Endometrial microvascular endothelial cells (primary cell): ENCODE measurements around the gene TMEM179B. TPM values are rescaled to one million over a fixed set of nuclear protein-coding genes. Genes with fewer than 3 reads are reported as not detected.
"Not testable (repeated sequence)": the region's sequence is repeated elsewhere in the genome, so short reads cannot be mapped to it uniquely, and the experiment has no call there.

Experiments used
- in situ Hi-C: cut with HindIII; loops from 2 replicates; pipeline ENCODE4 v1.10.0; 2017; ENCODE audit warnings: low sequenced_read_pairs, low pct_unique_long_range_greater_than_20kb; ENCODE audit errors: inconsistent ontology term
- total RNA-seq: library from RNA; depleted of rRNA; stranded (reverse); fragments of >200 nt; gene quantifications from one replicate; pipeline ENCODE4 v1.2.3, GENCODE V29; 2015; ENCODE audit errors: inconsistent ontology term

The TMEM179B gene, protein sequence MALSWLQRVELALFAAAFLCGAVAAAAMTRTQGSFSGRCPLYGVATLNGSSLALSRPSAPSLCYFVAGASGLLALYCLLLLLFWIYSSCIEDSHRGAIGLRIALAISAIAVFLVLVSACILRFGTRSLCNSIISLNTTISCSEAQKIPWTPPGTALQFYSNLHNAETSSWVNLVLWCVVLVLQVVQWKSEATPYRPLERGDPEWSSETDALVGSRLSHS
- 91.6 TPM for total RNA-seq

GRCh38 chr11:62787005-62787759, at the start of gene TMEM179B:
Gene TMEM179B, plus strand, starts transcription at chr11:62787402. Its CDS starts 30 bp downstream, at chr11:62787432.
- in situ Hi-C loops = no loop called here

DNA sequence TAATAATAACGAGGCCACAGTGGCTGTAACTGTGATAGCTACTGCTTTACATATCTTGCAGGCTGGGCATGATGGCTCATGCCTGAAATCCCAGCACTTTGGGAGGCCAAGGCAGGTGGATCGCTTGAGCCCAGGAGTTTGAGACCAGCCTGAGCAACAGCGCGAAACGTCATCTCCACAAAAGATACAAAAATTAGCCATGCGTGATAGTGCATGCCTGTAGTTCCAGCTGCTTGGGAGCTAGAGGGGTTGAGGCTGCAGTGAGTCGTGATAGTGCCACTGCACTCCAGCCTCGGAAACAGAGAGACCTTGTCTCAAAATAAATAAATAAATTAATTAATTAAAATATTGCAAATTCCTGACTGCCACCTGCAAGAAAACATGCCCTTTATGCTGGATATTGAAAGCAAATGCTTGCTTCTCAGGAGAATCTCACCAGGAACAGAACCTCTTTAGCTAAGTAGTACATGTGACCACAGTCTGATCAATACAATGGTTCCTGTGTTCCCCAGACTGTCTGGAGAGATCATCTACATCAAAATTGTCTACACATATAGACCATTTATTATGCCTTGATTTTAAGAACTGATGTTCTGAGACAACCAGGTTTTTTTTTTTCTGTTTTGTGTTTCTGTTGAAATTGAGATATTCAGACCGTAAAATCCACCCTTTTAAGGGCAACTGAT, 39.6 kb upstream of the TMEM179B start:
- in situ Hi-C loops = no loop called here

DNA sequence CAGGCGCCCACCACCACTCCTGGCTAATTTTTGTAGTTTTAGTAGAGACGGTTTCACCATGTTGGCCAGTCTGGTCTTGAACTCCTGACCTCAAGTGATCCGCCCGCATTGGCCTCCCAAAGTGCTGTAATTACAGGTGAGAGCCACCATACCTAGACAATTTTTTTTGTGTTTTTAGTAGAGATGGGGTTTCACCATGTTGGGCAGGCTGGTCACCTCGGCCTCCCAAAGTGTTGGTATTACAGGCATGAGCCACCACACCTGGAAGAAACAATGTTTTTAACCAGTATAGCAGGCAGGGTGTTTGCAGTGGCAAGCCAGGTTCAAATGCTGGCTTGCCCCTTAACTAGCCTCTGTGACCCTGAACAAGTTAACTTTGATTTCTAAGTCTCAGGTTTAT, 37.3 kb upstream of the TMEM179B start:
- in situ Hi-C loops = not testable (repeated sequence)

- in situ Hi-C loops = no loop called here
Measured at GRCh38 chr11:62752177-62752785, 34.9 kb upstream of the TMEM179B start.

GRCh38 chr11:62752994-62753735, 34.0 kb upstream of the TMEM179B start:
- in situ Hi-C loops = no loop called here

DNA sequence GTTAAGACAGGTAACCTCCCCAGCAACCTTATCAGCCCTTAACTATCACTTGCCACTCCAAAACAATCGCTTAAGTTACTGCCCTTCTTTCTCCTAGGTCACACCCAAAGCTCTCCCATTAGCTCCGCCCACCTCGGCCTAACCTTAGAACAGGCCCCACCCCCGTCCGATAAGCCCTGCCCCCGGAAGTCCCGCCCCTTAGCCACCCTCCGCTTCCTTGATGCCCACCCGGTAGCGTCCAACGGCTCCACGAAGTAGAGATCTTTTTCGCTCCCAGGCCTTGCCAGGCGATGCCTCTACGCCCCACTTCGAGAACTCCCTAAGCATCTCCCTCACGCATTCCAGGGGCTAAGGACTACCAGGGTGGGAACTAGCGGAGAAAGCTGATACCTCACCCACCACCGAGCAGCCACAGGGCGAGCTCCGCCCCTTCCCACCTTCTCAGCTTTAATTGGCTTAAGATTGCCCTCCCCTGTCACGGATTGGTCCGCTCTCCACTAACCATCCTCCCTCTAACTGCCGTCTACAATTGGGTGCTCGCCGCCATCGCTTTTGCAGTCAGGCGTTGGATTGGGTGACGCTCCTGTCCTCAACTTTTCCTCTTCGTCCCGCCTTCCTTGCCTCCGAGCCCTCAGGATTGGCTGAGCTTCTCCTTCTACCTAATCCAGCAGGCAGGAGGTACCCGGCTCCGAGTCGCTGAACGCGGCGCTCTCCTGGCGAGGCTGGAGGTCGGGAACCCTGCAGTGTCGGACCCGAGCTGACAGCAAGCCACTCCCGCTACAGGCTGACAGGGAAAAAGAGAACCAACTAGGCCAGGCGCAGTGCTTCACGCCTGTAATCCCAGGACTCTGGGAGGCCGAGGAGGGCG, 33.2 kb upstream of the TMEM179B start, which contains the start of gene ZBTB3:
Gene ZBTB3 (minus strand): TSS at position 425 of the 868 bp plus-strand sequence. CDS start 496 bp downstream, outside the sequence.
- in situ Hi-C loops = no loop called here

DNA sequence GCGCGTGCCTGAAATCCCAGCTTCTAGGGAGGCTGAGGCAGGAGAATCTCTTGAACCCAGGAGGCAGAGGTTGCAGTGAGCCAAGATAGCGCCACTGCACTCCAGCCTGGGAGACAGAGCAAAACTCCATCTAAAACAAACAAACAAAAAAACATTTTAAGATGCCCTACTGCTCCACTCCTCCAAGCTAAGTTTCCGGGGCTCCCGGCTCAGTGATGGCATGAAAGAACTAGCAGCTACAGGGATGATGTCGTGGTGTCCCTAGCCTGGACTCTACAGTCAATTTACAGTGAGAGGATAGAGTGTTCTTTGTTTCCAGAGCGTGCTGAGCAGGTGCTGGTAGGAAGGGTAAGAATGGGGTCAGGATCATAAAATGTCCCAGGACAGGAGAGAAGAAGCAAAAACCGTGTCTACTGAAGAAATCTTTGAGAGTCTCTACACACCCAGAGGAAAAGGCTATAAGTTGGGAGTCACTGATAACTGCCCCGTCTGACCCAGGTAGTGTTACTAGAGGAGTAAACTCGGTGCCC, 32.1 kb upstream of the TMEM179B start:
- in situ Hi-C loops = no loop called here

- in situ Hi-C loops = no loop called here
Measured at GRCh38 chr11:62757846-62758788, 29.1 kb upstream of the TMEM179B start.

DNA sequence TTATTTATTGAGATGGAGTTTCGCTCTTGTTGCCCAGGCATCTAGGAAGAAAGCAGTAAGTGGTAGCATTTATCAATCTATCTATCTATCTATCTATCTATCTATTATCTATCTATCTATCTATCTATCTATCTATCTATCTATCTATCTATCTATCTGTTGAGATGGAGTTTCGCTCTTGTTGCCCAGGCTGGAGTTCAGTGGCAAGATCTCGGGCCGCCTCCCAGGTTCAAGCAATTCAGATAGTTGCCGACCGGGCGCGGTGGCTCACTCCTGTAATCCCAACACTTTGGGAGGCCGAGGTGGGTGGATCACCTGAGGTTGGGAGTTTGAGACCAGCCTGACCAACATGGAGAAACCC, 26.4 kb upstream of the TMEM179B start:
- in situ Hi-C loops = not testable (repeated sequence)

GRCh38 chr11:62770778-62771143, 16.4 kb upstream of the TMEM179B start:
- in situ Hi-C loops = no loop called here

GRCh38 chr11:62771144-62772021, 15.8 kb upstream of the TMEM179B start, which contains the start of gene TAF6L:
Gene TAF6L, plus strand, starts transcription at chr11:62771396. Its CDS starts 4,388 bp downstream, at chr11:62775784.
- in situ Hi-C loops = no loop called here

DNA sequence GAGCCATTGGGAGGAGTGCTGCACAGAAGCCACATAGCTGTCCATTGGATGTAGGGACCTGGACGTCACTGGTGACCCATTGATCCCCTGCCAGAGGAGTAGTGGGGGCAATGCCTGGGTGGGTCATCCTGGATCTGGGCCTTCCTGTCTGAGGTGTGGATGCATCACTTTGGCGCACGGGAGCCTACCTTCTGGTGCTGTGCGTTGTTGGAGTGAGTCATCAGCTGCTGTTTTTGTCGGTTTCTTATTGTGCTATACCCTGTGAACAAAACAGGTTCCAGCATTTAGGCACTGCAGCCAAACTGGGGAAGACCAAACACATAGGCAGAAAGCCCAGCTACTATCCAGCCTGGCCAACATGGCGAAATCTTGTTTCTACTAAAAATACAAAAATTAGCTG, 12.8 kb upstream of the TMEM179B start:
- in situ Hi-C loops = no loop called here

DNA sequence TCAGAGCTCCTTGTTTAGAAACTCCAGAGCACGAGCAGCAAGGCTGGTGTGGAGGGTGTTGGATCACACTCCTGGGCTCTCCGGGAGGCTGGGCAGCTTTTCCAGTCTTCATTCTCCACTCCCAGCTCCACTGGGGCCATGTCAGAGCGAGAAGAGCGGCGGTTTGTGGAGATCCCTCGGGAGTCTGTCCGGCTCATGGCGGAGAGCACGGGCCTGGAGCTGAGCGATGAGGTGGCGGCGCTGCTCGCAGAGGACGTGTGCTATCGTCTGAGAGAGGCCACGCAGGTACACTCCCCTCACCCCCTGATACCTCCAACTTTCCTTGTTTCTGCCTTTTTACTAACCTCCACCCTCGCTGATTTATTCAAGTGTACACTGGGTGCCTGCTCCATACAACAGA, 11.6 kb upstream of the TMEM179B start:
- in situ Hi-C loops = no loop called here

- in situ Hi-C loops = no loop called here
Measured at GRCh38 chr11:62777389-62777788, 9.8 kb upstream of the TMEM179B start.

- in situ Hi-C loops = no loop called here
Measured at GRCh38 chr11:62778441-62778840, 8.8 kb upstream of the TMEM179B start.

GRCh38 chr11:62782753-62783152, 4.4 kb upstream of the TMEM179B start:
- in situ Hi-C loops = no loop called here
